B cell (primary cell): Measurements from ENCODE around the gene MAN2A2. TPM values are rescaled to one million over a fixed set of nuclear protein-coding genes. Genes with fewer than 3 reads are reported as not detected.

ENCODE experiments used
- ATAC-seq: fragments of 200-7000 bp; cut with Tn5 transposase; one replicate; pipeline ENCODE4 v1.10.0; 2021; ENCODE audit warnings: low read depth, mild to moderate bottlenecking, moderate number of reproducible peaks, moderate library complexity
- CTCF ChIA-PET: fragments of 350-600 bp; sonication (Branson Sonifier 250); formaldehyde crosslinking; loops from one replicate; lab custom pipeline; 2021; ENCODE audit warnings: antibody characterized with exemption, inconsistent platforms; lab: Charles Lee
- POLR2A ChIA-PET: fragments of 350-600 bp; sonication (Branson Sonifier 250); formaldehyde crosslinking; loops from one replicate; lab custom pipeline; 2021; ENCODE audit warnings: antibody characterized with exemption; lab: Charles Lee
- DNase-seq: peaks from one replicate; pipeline ENCODE4 v3.0.0; 2013
- H2AFZ ChIP-seq: 2 replicates; pipeline ENCODE4 v1.6.1; 2012; ENCODE audit warnings: mild to moderate bottlenecking, low read depth, low read length; ENCODE audit not compliant: insufficient read depth, poor library complexity, severe bottlenecking
- H3K27ac ChIP-seq, 2 donors: 1 replicate in 1 of 2; 2 replicates in 1 of 2; pipeline ENCODE4 v1.5.1; 2012 to 2013; ENCODE audit warnings: low read length in 2 of 2, mild to moderate bottlenecking in 2 of 2, moderate library complexity in 1 of 2
- H3K27me3 ChIP-seq, 4 experiments: fragments of 200-600 bp in 1 of 4; sonication (generic) in 1 of 4; replicated peaks in 1 of 4; 1 replicate in 2 of 4; 2 replicates in 2 of 4; pipeline versions ENCODE4 v1.6.1 to v1.7.0; 2013 to 2016; ENCODE audit warnings: low read length in 3 of 4, mild to moderate bottlenecking in 2 of 4, mixed read lengths in 1 of 4, moderate library complexity in 1 of 4; ENCODE audit not compliant: insufficient read depth in 4 of 4, control insufficient read depth in 3 of 4; ENCODE audit errors: control extremely low read depth in 1 of 4
- H3K36me3 ChIP-seq, 2 experiments: replicated peaks in 1 of 2; 1 replicate in 1 of 2; 2 replicates in 1 of 2; pipeline versions ENCODE4 v1.6.1 to v1.7.1; 2013; ENCODE audit warnings: low read length in 1 of 2; ENCODE audit not compliant: insufficient read depth in 2 of 2, control insufficient read depth in 1 of 2; ENCODE audit errors: control extremely low read depth in 1 of 2, extremely low read depth in 1 of 2
- H3K4me1 ChIP-seq, 2 donors: fragments of 200-600 bp in 1 of 2; sonication (generic) in 1 of 2; 1 replicate in 1 of 2; 2 replicates in 1 of 2; pipeline versions ENCODE4 v1.5.1 to v1.6.1; 2013 to 2017; ENCODE audit warnings: low read length in 2 of 2; ENCODE audit not compliant: control insufficient read depth in 2 of 2, insufficient read depth in 2 of 2
- H3K4me2 ChIP-seq: replicated peaks from 2 replicates; pipeline ENCODE3; 2012; ENCODE audit warnings: mild to moderate bottlenecking, low read depth, low read length; ENCODE audit not compliant: poor library complexity, severe bottlenecking
- H3K4me3 ChIP-seq, 5 experiments: fragments of 200-600 bp in 1 of 5; sonication (generic) in 1 of 5; 1 replicate in 3 of 5; 2 replicates in 2 of 5; pipeline versions ENCODE4 v1.5.1 to v1.7.0; 2011 to 2016; ENCODE audit warnings: low read length in 4 of 5, mild to moderate bottlenecking in 4 of 5, low read depth in 2 of 5, control low read depth in 1 of 5, moderate library complexity in 1 of 5; ENCODE audit not compliant: insufficient read depth in 1 of 5; ENCODE audit errors: control extremely low read depth in 1 of 5, extremely low read depth in 1 of 5
- H3K79me2 ChIP-seq: fragments of 200-600 bp; sonication (generic); one replicate; pipeline ENCODE4 v1.6.0; 2016; ENCODE audit warnings: low read length; ENCODE audit not compliant: control insufficient read depth, insufficient read depth
- H3K9ac ChIP-seq: fragments of 200-600 bp; sonication (generic); 2 replicates; pipeline ENCODE4 v1.6.1; 2017; ENCODE audit warnings: mild to moderate bottlenecking, low read length, moderate library complexity
- H3K9me3 ChIP-seq, 3 donors: one replicate each; pipeline versions ENCODE4 v1.6.1 to v1.7.1; 2013; ENCODE audit warnings: low read length in 2 of 3; ENCODE audit not compliant: control insufficient read depth in 2 of 3, insufficient read depth in 1 of 3; ENCODE audit errors: control extremely low read depth in 1 of 3
- H4K20me1 ChIP-seq: 2 replicates; pipeline ENCODE4 v1.6.0; 2012; ENCODE audit warnings: mild to moderate bottlenecking, low read length; ENCODE audit not compliant: insufficient read depth, control insufficient read depth, poor library complexity, severe bottlenecking
- H3K27ac Mint-ChIP-seq: one replicate; pipeline ENCODE4 v1.8.0; 2021; ENCODE audit warnings: mixed read lengths
- H3K27me3 Mint-ChIP-seq: one replicate; pipeline ENCODE4 v1.8.0; 2021; ENCODE audit warnings: mixed read lengths
- H3K4me1 Mint-ChIP-seq: one replicate; pipeline ENCODE4 v1.8.0; 2021; ENCODE audit warnings: mixed read lengths
- H3K4me3 Mint-ChIP-seq: one replicate; pipeline ENCODE4 v1.8.0; 2021; ENCODE audit warnings: mixed read lengths
- H3K9me3 Mint-ChIP-seq: one replicate; pipeline ENCODE4 v1.8.0; 2022; ENCODE audit warnings: mixed read lengths; ENCODE audit not compliant: insufficient read depth
- EZH2 ChIP-seq: IDR thresholded peaks from 2 replicates; pipeline ENCODE4 v1.6.1; 2012; ENCODE audit warnings: borderline replicate concordance, low read depth, mild to moderate bottlenecking, moderate library complexity, low read length; ENCODE audit not compliant: insufficient read depth, poor library complexity, severe bottlenecking
- WGBS: methylation state at CpG from one replicate; pipeline ENCODE4 v1.1.5; 2013; ENCODE audit warnings: missing lambda C conversion rate; ENCODE audit not compliant: insufficient coverage; 5-methylcytosine and 5-hydroxymethylcytosine counted together
- intact Hi-C: fragments of 100-400 bp; cut with micrococcal nuclease; formaldehyde crosslinking; loops from one replicate; pipeline ENCODE4 v1.10.0; 2022
- polyA plus RNA-seq: library from polyadenylated mRNA; depleted of rRNA; stranded (reverse); fragments of >200 nt; gene quantifications from 2 replicates; pipeline ENCODE4 v1.2.3, GENCODE V29; 2012
- total RNA-seq, 2 donors: library from RNA; stranded (reverse); fragments of 120-200 nt in 1 of 2; gene quantifications; 1 replicate in 1 of 2; 2 replicates in 1 of 2; pipeline versions ENCODE4 v1.2.3 to v1.2.4, GENCODE V29; 2013 to 2022
- TF ChIP-seq, protein P1 (sequence below): fragments of 200-600 bp; IDR thresholded peaks from one replicate; pipeline ENCODE4 v1.8.0; 2022; ENCODE audit warnings: antibody characterized with exemption, mild to moderate bottlenecking

The MAN2A2 gene
- total and polyA plus RNA-seq, 2 donors (not counting 1 experiment from before 2014, with no cell fraction given): 180 to 234 TPM

DNA sequence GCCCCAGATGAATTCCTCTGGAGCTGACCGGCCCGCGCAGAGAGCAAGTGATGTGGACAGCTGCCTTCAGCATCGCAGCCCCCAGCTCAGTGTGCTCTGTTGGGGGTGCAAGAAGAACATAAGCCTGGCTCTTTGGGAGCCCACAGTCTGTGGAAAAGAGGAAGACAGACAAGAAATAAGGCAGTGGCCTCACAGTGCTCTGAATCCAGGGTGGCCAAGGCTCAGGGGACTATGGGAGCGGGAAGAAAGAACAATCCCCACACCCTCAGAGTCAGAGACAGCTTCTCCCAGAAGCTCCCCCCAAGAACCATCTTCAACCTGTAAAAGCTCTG is 29.5 kb downstream of the MAN2A2 start:
- Mint-ChIP-seq H3K27ac (peak overlapping the region; percentile 99), H3K4me1 (peaks cover 52% of the 10 kb centered on the region), H3K4me3 (peak overlapping the region; percentile 98), H3K9me3 (no peaks in the 10 kb centered on the region), H3K27me3 (no peaks in the 10 kb centered on the region)
- ChIA-PET POLR2A (interaction anchor here (0.6 to 6.9 kb wide), 11 partner anchors 10 to 1968 kb away, joined by 3 to 66 read pairs (median 4); partner anchors contain the start of genes CHD2, IDH2, MAN2A2 and RCCD1), CTCF (interaction anchor here (0.7 to 9.5 kb wide), 39 partner anchors 9 to 639 kb away, joined by 3 to 260 read pairs (median 4); partner anchors contain the start of genes FES, MAN2A2, RCCD1 and VPS33B)
- Histone ChIP-seq H3K4me3 (peak overlapping the region in 4 of 5 experiments; percentile 72 to 97 (median 88)), H3K9me3 (no peaks in the 10 kb centered on the region), H3K27ac (peak overlapping the region; percentile 41 to 93), H3K36me3 (peaks cover 0 to 3% of the 10 kb centered on the region in 2 experiments), H3K9ac (peak overlapping the region; percentile 79), H3K4me2 (peak overlapping the region; percentile 94), H3K4me1 (peaks cover 42 to 64% of the 10 kb centered on the region in 2 donors), H3K27me3 (no peaks in the 10 kb centered on the region), H3K79me2 (peaks cover 14% of the 10 kb centered on the region), H2AFZ (peak overlapping the region; percentile 89), H4K20me1 (peaks cover 9% of the 10 kb centered on the region)
- ATAC-seq: no peak
- WGBS: 2% methylated on average over 4 of the region's 5 CpGs
- TF ChIP-seq EZH2: no peak
- TF ChIP-seq, protein P1, sequence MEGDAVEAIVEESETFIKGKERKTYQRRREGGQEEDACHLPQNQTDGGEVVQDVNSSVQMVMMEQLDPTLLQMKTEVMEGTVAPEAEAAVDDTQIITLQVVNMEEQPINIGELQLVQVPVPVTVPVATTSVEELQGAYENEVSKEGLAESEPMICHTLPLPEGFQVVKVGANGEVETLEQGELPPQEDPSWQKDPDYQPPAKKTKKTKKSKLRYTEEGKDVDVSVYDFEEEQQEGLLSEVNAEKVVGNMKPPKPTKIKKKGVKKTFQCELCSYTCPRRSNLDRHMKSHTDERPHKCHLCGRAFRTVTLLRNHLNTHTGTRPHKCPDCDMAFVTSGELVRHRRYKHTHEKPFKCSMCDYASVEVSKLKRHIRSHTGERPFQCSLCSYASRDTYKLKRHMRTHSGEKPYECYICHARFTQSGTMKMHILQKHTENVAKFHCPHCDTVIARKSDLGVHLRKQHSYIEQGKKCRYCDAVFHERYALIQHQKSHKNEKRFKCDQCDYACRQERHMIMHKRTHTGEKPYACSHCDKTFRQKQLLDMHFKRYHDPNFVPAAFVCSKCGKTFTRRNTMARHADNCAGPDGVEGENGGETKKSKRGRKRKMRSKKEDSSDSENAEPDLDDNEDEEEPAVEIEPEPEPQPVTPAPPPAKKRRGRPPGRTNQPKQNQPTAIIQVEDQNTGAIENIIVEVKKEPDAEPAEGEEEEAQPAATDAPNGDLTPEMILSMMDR: peak; percentile 52
- no peak for DNase-seq
- intact Hi-C loops: loop anchor here (5.0 to 10.0 kb wide), 3 partner anchors 740 to 1238 kb away; partner anchors contain the start of genes AP3S2, PEX11A and WDR93

DNA sequence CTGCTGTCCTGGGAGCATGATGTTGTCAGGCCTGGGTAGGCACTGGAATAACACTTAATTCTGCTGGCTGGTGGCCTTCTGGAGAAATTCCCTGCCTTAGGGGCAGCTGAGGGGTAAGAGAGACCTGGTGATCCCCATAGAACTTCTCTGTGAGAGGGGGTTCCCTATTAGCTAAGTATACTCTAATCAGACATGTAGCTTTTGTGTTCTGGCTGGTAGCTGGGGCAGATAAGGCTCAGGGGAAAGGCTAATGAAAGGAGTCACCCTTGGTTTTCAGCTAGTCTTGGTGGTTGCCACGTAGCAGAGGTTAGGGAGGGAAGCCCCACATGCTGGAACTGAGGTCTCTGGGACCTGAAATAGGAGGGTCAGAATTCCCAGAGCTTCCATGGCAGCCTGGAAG is 30.2 kb downstream of the MAN2A2 start:
- peaks cover 42 to 64% of the 10 kb centered on the region in 2 donors for H3K4me1 ChIP-seq
- H3K4me1 Mint-ChIP-seq: peaks cover 52% of the 10 kb centered on the region
- H3K36me3 ChIP-seq: peaks cover 3 to 9% of the 10 kb centered on the region in 2 experiments
- POLR2A ChIA-PET: interaction anchor here (1.9 to 6.9 kb wide), 3 partner anchors 31 to 48 kb away, joined by 5 to 66 read pairs (median 8); partner anchors contain the start of gene MAN2A2
- H3K9me3 Mint-ChIP-seq: no peaks in the 10 kb centered on the region
- H2AFZ ChIP-seq: no peak overlapping the region
- H3K27me3 Mint-ChIP-seq: no peaks in the 10 kb centered on the region
- CTCF ChIA-PET: interaction anchor here (0.5 to 9.5 kb wide), 29 partner anchors 10 to 700 kb away, joined by 3 to 260 read pairs (median 4); partner anchors contain the start of genes CIB1, FES, GDPGP1 and MAN2A2
- peaks cover 9% of the 10 kb centered on the region for H4K20me1 ChIP-seq
- H3K9ac ChIP-seq: no peak overlapping the region
- intact Hi-C loops: loop anchor here (5.0 to 10.0 kb wide), 3 partner anchors 741 to 1238 kb away; partner anchors contain the start of genes AP3S2, PEX11A and WDR93
- H3K27ac Mint-ChIP-seq: peak overlapping the region; percentile 26
- no peak overlapping the region for H3K4me2 ChIP-seq
- H3K9me3 ChIP-seq: no peaks in the 10 kb centered on the region
- ATAC-seq: no peak
- DNase-seq: no peak
- peaks cover 14% of the 10 kb centered on the region for H3K79me2 ChIP-seq
- no peak overlapping the region for H3K4me3 ChIP-seq
- WGBS: 75% methylated on average over 1 of the region's 1 CpG
- no peak overlapping the region for H3K27ac ChIP-seq
- no peak for TF ChIP-seq EZH2
- TF ChIP-seq, protein P1: no peak
- H3K4me3 Mint-ChIP-seq: peak overlapping the region; percentile 98
- no peaks in the 10 kb centered on the region for H3K27me3 ChIP-seq
